Measurements from ENCODE around the gene ZBTB46. TPM values are rescaled to one million over a fixed set of nuclear protein-coding genes. Genes with fewer than 3 reads are reported as not detected.

Gene ZBTB46
- total RNA-seq, 1 donor from 2014 or later: 0.58 TPM

GRCh38 chr20:63839620-63840019 is 8.6 kb upstream of the ZBTB46 start:
- DNase-seq (ENCODE audit: low read depth): no peak
- H3K4me3 ChIP-seq (ENCODE audit: low read depth, low read length): no peak overlapping the region
- no peak for TF ChIP-seq CTCF (conservative IDR thresholded peaks at IDR 0.05; ENCODE audit: low read depth, low read length)

- no peak overlapping the region for H3K4me3 ChIP-seq (ENCODE audit: low read depth, low read length)
- no peak for TF ChIP-seq CTCF (conservative IDR thresholded peaks at IDR 0.05; ENCODE audit: low read depth, low read length)
- peak; percentile 29 for DNase-seq (ENCODE audit: low read depth)
These were observed 6.4 kb upstream of the ZBTB46 start for GRCh38 chr20:63837479-63837878.

GRCh38 chr20:63836458-63837344 is 5.6 kb upstream of the ZBTB46 start:
- TF ChIP-seq CTCF (conservative IDR thresholded peaks at IDR 0.05; ENCODE audit: low read depth, low read length): no peak
- DNase-seq (ENCODE audit: low read depth): no peak
- H3K4me3 ChIP-seq (ENCODE audit: low read depth, low read length): no peak overlapping the region

- TF ChIP-seq CTCF (conservative IDR thresholded peaks at IDR 0.05; ENCODE audit: low read depth, low read length): no peak
- DNase-seq (ENCODE audit: low read depth): peak; percentile 49
- no peak overlapping the region for H3K4me3 ChIP-seq (ENCODE audit: low read depth, low read length)
These were observed 4.2 kb upstream of the ZBTB46 start for GRCh38 chr20:63835021-63835858.

DNA sequence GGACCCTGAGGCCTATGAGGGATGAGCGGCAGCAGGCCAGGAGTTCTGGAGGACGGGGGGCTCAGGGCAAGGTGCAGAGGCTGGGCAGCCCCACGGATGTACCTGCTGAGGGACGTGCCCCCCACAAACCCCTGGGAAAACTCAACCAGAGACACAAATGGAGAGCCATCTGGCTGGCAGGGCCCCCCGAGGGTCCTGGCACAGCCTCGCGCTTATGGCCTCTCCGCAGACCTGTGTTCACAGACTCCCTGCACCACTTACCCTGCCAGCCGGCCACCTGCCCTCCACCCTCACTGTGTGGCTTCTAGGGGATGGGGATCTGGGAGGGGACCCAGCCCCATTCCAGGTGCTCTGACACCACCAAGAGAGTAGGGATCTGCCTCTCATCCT is 3.4 kb upstream of the ZBTB46 start:
- no peak for TF ChIP-seq CTCF (conservative IDR thresholded peaks at IDR 0.05; ENCODE audit: low read depth, low read length)
- H3K4me3 ChIP-seq (ENCODE audit: low read depth, low read length): no peak overlapping the region
- no peak for DNase-seq (ENCODE audit: low read depth)

DNA sequence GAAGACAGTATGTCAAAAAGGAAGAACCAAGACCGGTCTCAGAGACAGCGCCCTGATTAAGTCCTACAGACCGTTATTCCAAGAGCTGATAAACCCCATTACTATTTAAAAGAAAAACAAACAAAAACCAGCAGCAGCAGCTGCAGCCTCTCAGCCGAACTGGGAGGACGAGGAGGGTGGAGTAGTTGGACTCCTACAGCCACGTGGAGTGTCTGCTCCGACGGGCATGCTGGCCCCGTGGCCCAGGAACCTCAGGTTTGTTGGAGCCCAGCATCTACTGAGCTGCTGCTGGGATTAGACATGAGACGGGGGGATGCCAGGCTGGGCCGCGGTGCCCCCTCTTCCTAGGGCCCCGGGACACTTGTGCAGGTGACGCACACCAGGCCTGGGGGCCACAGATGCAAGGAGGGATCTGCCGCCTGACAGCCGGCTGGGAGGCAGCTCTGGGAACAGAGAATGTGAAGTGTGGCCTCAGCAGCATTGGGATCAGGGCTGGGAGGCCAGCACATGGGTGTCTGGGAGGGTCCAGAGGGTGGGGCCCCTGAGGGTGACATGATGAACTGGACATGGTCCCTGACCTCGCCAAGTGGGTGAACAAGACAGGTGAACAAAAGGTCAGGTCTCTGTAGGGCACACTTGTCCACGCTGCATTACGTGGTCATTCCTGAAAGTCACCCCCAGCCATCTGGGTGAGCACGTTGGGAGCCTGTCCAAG is 2.9 kb upstream of the ZBTB46 start:
- no peak for TF ChIP-seq CTCF (conservative IDR thresholded peaks at IDR 0.05; ENCODE audit: low read depth, low read length)
- no peak overlapping the region for H3K4me3 ChIP-seq (ENCODE audit: low read depth, low read length)
- no peak for DNase-seq (ENCODE audit: low read depth)

Measured in epithelial cell of proximal tubule (primary cell).